M059J (cell line): ENCODE data around the gene FN1. TPM values are rescaled to one million over a fixed set of nuclear protein-coding genes. Genes with fewer than 3 reads are reported as not detected.

Experiments used
- DNase-seq: peaks from one replicate; pipeline ENCODE4 v3.0.0-alpha.2; 2012; ENCODE audit warnings: low read depth
- total RNA-seq: library from RNA; depleted of rRNA; stranded (reverse); fragments of >200 nt; shearing (Covaris generic); gene quantifications from 2 replicates; pipeline ENCODE4 v1.2.3, GENCODE V29; 2014; rRNA removed

The FN1 gene
- total RNA-seq = 610 and 990 TPM in 2 replicates

DNA sequence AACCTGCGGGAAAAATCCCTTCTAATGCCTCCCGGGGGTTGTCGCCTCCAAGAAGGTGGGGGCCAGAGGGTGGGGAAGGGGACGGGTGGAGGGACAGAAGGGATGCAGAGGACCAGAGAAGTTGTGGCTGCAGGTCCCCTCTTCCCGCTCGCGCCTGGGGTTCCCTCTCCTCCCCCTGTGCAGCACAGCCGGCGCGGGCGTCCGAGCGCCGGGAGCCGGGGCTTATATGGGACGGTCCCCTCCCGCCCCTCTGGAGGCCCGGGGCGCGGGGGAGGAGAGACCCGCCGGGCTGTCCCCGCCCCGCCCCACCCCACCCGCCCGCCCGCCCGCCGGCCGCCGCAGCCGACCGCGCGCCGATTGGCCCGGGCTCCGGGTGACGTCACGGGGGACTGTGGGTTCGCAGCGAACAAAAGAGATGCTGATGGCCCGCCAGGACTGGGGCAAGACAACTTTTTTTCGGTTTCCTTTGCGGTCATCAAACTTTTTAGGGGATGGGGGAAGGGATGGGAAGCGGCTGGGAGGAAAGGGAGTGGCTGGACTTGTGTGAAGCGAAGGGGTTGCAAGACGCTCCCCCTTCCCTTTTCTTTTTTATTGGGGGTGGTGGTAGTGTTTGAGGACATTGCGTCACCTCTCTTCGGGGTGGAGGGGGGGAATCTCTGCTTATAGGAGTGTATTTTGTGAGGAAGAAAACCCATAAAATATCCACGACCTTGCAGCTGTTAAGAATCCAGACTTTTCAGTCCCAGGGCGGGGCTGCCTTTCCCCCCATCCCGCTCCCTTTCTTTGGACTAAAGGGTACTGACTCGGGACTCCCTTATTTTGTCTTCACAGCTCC lies at the start of gene FN1:
Gene FN1, minus strand, starts transcription at position 199 of the 835 bp plus-strand sequence. CDS start 266 bp downstream, outside the sequence.
- DNase-seq = peak; percentile 95

GRCh38 chr2:215485032-215485431 lies 49.2 kb upstream of the FN1 start:
- no peak for DNase-seq

DNA sequence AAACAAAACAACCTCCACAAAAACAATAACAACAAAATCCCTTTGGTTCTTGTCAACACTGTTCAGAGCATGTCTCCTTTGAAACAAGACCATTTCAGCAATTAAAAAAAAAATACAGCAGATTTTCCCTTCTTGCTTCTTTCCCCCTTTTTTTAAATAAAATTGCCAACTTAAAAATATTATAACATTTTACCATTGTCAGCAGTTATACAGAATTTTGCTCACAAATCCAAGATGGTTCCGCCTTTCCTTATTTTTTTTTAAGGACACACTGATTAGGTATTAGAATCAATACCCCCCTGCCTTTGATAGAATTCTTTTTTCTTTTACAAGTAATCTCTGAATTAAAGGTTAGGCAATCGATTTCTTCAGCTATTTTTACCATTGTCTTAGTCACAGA lies 48.7 kb upstream of the FN1 start:
- DNase-seq = no peak

GRCh38 chr2:215483431-215483830 lies 47.6 kb upstream of the FN1 start:
- DNase-seq = no peak

GRCh38 chr2:215479536-215480240 lies 43.8 kb upstream of the FN1 start:
- DNase-seq = no peak

GRCh38 chr2:215479121-215479520 lies 43.3 kb upstream of the FN1 start:
- DNase-seq = no peak

DNA sequence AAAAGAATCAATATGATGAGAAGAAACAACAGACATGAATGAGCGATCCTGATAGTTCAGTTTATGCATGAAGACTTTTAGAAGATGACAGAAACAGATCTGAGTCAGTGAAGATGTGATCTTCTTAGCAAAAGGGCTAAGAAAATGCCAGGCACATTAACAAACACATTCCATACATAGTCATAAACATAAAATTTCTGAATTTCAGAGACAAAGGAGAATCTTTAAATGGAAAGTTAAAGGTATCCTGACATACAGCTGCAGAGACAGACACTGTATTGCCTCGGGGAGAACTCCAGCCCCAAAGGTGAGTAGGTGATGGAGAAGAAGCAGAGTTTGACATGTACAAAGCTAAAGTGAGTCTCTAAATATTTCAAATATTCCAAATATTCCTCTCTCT lies 40.6 kb upstream of the FN1 start:
- no peak for DNase-seq

GRCh38 chr2:215466097-215466909 lies 30.4 kb upstream of the FN1 start:
- DNase-seq = no peak

GRCh38 chr2:215465256-215465655 lies 29.4 kb upstream of the FN1 start:
- peak; percentile 58 for DNase-seq

DNA sequence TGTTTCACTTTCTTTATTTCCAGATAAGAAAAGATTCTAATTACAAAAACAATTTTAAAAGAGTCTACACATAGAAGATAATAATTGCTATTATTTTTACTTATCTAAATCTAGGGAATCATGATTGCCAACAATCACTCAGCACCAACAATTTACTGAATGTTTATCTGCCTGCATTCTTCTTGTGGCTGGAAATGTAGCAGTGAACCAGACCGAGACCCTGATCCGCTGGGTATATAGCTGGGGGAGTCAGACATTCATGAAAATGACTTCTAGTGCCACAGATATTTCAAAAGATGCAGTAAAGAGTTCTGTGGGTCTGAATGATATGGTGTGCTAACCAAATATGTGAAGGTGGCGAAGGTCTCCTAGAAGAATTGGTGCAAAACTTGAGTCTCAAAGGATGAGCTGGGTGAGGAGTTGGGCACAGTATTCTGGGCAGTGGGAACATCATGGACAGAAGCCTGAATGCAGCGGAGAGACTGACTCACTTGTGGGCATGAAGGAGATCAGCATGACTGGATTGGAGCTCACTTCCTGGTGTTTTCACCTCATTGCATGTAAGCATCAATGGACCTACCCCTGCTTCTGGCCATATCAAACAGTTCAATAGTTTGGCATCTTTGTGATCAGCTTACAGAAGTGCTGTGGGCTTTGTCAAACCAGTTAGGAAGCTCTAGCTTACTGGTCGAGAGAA lies 26.1 kb upstream of the FN1 start:
- DNase-seq = peak; percentile 72

- peak; percentile 77 for DNase-seq
These were observed 25.0 kb upstream of the FN1 start for GRCh38 chr2:215460682-215461382.

DNA sequence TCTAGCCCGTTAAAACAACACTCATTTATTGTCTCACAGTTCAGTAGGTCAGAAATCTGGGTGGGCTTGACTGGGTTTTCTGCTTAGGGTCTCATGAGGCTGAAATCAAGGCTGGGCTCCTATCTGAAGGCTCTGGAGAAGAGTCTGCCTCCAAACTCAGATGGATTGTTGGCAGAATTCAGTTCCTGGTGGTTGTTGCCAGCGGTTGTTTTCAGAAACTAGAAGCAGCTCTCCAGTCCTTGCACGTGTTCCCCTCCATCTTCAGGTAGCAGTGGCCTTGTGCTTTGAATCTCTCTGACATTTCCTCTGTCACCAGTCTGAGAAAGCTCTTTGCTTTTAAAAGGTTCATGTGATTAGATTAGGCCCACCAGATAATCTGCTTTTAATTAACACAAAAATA lies 20.1 kb upstream of the FN1 start:
- DNase-seq = no peak

- DNase-seq = peak; percentile 40
These were observed 18.8 kb upstream of the FN1 start for GRCh38 chr2:215454519-215455246.

- no peak for DNase-seq
These were observed 16.9 kb upstream of the FN1 start for GRCh38 chr2:215452725-215453124.

DNA sequence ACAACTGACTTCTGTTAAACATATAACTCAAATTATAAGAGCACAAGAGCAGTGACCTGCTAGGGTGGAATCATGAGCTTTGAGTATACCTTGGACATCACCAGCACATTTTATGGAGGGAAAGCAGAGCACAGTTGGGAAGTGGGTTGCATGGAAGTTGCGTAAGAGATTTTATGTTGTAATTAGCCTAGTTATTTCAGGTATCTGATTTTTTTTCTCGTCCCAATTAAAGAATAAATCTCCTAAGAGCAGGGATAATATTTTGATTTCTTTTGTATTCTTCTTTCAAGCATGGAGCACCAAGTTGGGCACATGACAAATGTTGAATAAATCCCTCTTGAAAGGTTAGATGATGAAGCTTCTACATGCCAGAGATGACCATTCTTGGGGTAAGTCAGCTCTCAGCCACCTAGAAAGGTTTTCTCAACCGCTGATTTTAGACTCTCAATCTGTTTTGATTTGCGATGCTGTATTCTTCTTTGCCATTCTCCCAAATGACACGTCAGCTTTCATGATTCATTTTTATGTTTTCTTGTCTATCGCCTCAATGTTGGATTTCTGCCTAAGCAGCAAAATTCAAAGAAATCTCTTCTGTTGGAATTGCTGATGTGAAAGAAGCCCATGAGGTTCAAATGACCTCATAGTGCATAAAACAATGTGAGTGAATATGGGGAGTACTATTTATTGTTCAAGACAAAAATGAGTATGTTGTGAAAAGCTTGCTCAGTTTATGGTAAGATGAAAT lies 15.3 kb upstream of the FN1 start:
- no peak for DNase-seq

- no peak for DNase-seq
These were observed 14.5 kb upstream of the FN1 start for GRCh38 chr2:215450188-215451011.

DNA sequence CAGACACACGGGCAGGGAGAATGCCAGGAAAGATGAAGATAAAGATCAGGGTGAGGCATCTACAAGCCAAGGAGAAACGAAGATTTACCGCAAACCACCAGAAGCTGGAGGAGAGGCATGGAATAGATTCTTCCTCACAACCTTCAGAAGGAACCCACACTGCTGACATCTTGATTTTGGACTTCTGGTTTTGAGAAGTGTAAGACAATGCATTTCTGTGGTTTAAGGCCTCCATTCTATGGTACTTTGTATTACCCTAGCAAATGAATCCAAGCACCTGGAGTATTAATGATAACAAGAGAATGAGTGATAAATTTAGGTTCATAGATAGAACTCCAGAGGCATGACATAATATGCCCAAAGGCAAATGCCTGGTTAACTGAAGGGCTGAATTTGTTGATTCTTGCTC lies 11.8 kb upstream of the FN1 start:
- peak; percentile 52 for DNase-seq

- no peak for DNase-seq
These were observed 11.2 kb upstream of the FN1 start for GRCh38 chr2:215447056-215447455.

- no peak for DNase-seq
These were observed 6.5 kb upstream of the FN1 start for GRCh38 chr2:215442401-215442787.
